HG02970 (cell line): ENCODE results near the gene OSCAR.
"Not testable (repeated sequence)": the region's sequence is repeated elsewhere in the genome, so short reads cannot be mapped to it uniquely, and the experiment has no call there.

Experiments used
- ATAC-seq: cut with Tn5 transposase; IDR thresholded peaks from one replicate; pipeline ENCODE4 v1.9.1; 2021; ENCODE audit warnings: mild to moderate bottlenecking, moderate library complexity, moderate number of reproducible peaks; ENCODE audit not compliant: unreplicated experiment, low FRiP score

OSCAR gene

GRCh38 chr19:54127688-54128440 is 27.3 kb upstream of the OSCAR start:
- no peak for ATAC-seq

GRCh38 chr19:54125713-54126112 is 25.1 kb upstream of the OSCAR start:
- no peak for ATAC-seq

GRCh38 chr19:54124393-54124792 is 23.8 kb upstream of the OSCAR start:
- no peak for ATAC-seq

GRCh38 chr19:54123682-54124081 is 23.1 kb upstream of the OSCAR start:
- no peak for ATAC-seq

- ATAC-seq = no peak
Measured at GRCh38 chr19:54121259-54121658, 20.7 kb upstream of the OSCAR start.

- peak; percentile 80 for ATAC-seq
Measured at GRCh38 chr19:54115109-54116063, 14.8 kb upstream of the OSCAR start, which contains the start of the genes PRPF31 and TFPT. Gene PRPF31 (plus strand): TSS chr19:54115754. CDS start chr19:54118279, 2,525 bp downstream. Gene TFPT (minus strand): TSS chr19:54115657. CDS start chr19:54115269, 388 bp downstream.

GRCh38 chr19:54114340-54115108 is 13.9 kb upstream of the OSCAR start:
- no peak for ATAC-seq

GRCh38 chr19:54109651-54110050 is 9.0 kb upstream of the OSCAR start:
- no peak for ATAC-seq

- no peak for ATAC-seq
Measured at GRCh38 chr19:54108496-54108895, 7.9 kb upstream of the OSCAR start.

- ATAC-seq = no peak
Measured at GRCh38 chr19:54107876-54108490, 7.4 kb upstream of the OSCAR start.

- ATAC-seq = no peak
Measured at GRCh38 chr19:54106716-54107115, 6.1 kb upstream of the OSCAR start.

- no peak for ATAC-seq
Measured at GRCh38 chr19:54105796-54106195, 5.2 kb upstream of the OSCAR start.

- no peak for ATAC-seq
Measured at GRCh38 chr19:54104998-54105715, 4.6 kb upstream of the OSCAR start.

GRCh38 chr19:54102421-54103169 is 2.0 kb upstream of the OSCAR start, which contains the start of gene NDUFA3:
Gene NDUFA3 (plus strand): TSS chr19:54102855. CDS start chr19:54102879, 24 bp downstream.
- ATAC-seq = peak; percentile 96

- not testable (repeated sequence) for ATAC-seq
Measured at GRCh38 chr19:54099903-54100255, 724 bp downstream of the OSCAR start.

- ATAC-seq = no peak
Measured at GRCh38 chr19:54099190-54099902, 1.3 kb downstream of the OSCAR start.

- no peak for ATAC-seq
Measured at GRCh38 chr19:54096617-54097106, 3.9 kb downstream of the OSCAR start.
